Muscle layer of colon (tissue), 2 donors: Measurements from ENCODE around the gene EHMT1.
"Not testable (repeated sequence)": the region's sequence is repeated elsewhere in the genome, so short reads cannot be mapped to it uniquely, and the experiment has no call there.

Source experiments
- H3K27ac ChIP-seq: one replicate; pipeline ENCODE4 v1.7.0; 2013; ENCODE audit warnings: low read depth, mild to moderate bottlenecking, low read length, moderate library complexity
- H3K27me3 ChIP-seq, 2 donors: one replicate each; pipeline ENCODE4 v1.7.0; 2013; ENCODE audit warnings: low read length in 2 of 2, mild to moderate bottlenecking in 2 of 2; ENCODE audit not compliant: insufficient read depth in 2 of 2, control insufficient read depth in 1 of 2
- H3K36me3 ChIP-seq: one replicate; pipeline ENCODE4 v1.7.0; 2013; ENCODE audit warnings: mild to moderate bottlenecking, low read length; ENCODE audit not compliant: insufficient read depth
- H3K4me1 ChIP-seq: one replicate; pipeline ENCODE4 v1.7.0; 2013; ENCODE audit warnings: mild to moderate bottlenecking, low read length; ENCODE audit not compliant: insufficient read depth
- H3K4me3 ChIP-seq, 2 donors: one replicate each; pipeline ENCODE4 v1.7.0; 2013; ENCODE audit warnings: low read length in 2 of 2, low read depth in 1 of 2, mild to moderate bottlenecking in 1 of 2, moderate library complexity in 1 of 2
- H3K9ac ChIP-seq: one replicate; pipeline ENCODE4 v1.7.0; 2013; ENCODE audit warnings: low read length
- H3K9me3 ChIP-seq: one replicate; pipeline ENCODE4 v1.7.0; 2013; ENCODE audit warnings: mild to moderate bottlenecking, low read length
- donor health status: abdominal sarcoma.
- donor health status: Adenocarcinoma of cecum.

The EHMT1 gene

DNA sequence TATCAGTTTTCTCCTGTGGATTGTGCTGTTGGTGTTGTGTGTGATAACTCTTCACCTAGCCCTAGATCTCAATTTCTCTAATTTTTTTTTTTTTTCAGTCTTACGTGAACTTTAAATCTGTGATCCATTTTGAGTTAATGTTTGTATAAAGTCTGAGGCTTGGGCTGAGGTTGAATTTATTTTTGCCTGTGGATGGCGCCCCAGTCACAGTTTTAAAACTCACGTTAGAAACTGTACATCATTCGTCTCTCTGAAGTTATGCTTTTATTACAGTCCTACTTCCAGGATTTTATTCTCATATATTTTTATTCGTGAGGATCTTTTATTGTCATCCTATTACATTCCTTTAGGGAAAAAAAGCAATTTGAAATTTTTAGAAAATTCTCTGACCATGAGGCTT, 103.1 kb downstream of the EHMT1 start:
- Histone ChIP-seq H3K4me3 (no peak overlapping the region), H3K9ac (no peak overlapping the region), H3K4me1 (peaks cover 6% of the 10 kb centered on the region), H3K27me3 (no peaks in the 10 kb centered on the region), H3K36me3 (peaks cover 25% of the 10 kb centered on the region), H3K27ac (no peak overlapping the region), H3K9me3 (no peaks in the 10 kb centered on the region)

- H3K9ac ChIP-seq, result no peak overlapping the region
- peaks cover 20% of the 10 kb centered on the region for H3K36me3 ChIP-seq
- H3K4me1 ChIP-seq, result peaks cover 6% of the 10 kb centered on the region
- no peak overlapping the region for H3K27ac ChIP-seq
- H3K27me3 ChIP-seq, result no peaks in the 10 kb centered on the region
- H3K4me3 ChIP-seq, result no peak overlapping the region
- no peaks in the 10 kb centered on the region for H3K9me3 ChIP-seq
Observed at GRCh38 chr9:137722481-137722880, 103.7 kb downstream of the EHMT1 start.

DNA sequence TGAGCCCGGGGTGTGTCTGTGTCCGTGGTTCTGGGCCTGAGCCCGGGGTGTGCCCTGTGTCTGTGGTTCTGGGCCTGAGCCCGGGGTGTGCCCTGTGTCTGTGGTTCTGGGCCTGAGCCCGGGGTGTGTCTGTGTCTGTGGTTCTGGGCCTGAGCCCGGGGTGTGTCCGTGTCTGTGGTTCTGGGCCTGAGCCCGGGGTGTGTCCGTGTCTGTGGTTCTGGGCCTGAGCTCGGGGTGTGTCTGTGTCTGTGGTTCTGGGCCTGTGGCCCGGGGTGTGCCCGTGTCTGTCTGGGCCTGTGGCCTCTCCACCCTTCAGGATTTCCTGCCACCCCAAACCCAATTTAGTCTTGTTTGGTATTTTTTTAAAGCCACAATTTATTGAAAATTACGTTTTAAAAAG, 104.6 kb downstream of the EHMT1 start:
- H3K27me3 ChIP-seq, H3K4me1 ChIP-seq, H3K27ac ChIP-seq, H3K4me3 ChIP-seq, H3K9me3 ChIP-seq, H3K9ac ChIP-seq: not testable (repeated sequence)
- H3K36me3 ChIP-seq, result peaks cover 19% of the 10 kb centered on the region

DNA sequence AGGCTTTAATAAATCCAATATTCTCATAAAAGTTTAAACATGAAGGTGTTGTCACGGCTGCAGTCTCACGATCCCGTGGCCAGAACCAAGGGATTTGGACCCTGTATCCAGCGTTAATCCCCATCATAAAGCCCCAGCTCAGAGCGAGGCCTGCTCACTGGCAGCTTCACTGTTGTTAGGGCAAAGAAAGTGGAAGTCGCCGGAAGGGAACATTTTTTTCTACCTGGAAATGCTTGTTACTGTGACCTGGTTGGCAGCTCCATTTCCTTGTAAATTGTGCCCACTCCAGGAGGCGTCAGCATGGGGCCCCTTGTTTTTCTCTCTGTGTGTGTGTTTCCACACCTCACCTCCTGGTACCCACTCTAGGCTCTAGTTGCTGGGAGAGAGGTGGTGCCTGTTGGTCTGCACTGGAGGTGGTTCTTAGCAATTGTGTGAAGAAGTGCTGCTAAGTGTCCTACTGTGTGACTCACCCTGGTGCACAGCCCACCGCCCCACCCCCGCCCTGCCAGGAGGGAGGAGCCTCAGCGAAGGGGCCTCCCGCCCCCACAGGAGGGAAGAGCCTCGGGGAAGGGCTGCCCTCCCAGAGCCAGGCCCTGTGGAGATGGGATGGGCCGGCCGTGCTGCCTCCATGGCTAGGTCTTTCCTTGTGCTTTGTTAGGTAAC, 105.1 kb downstream of the EHMT1 start:
- Histone ChIP-seq H3K9ac (no peak overlapping the region), H3K4me3 (peak overlapping the region in 1 of 2 donors; percentile 13), H3K36me3 (peaks cover 23% of the 10 kb centered on the region), H3K4me1 (peaks cover 6% of the 10 kb centered on the region), H3K27me3 (no peaks in the 10 kb centered on the region), H3K27ac (no peak overlapping the region), H3K9me3 (no peaks in the 10 kb centered on the region)

DNA sequence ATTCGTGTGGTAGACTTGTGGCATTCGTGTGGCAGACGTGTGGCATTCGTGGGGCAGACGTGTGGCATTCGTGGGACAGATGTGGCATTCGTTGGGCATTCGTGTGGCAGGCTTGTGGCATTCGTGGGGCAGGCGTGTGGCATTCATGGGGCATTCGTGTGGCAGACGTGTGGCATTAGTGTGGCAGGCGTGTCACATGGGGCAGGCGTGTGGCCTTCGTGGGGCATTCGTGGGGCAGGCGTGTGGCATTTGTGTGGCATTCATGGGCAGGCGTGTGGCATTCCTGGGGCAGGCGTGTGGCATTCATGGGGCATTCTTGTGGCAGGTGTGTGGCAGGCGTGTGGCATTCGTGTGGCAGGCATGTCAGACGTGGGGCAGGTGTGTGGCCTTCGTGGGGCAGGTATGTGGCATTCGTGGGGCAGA, 106.0 kb downstream of the EHMT1 start:
- Histone ChIP-seq H3K4me1 (peaks cover 6% of the 10 kb centered on the region), H3K27me3 (no peaks in the 10 kb centered on the region), H3K9ac (no peak overlapping the region), H3K27ac (no peak overlapping the region), H3K36me3 (peaks cover 24% of the 10 kb centered on the region), H3K4me3 (no peak overlapping the region), H3K9me3 (no peaks in the 10 kb centered on the region)

DNA sequence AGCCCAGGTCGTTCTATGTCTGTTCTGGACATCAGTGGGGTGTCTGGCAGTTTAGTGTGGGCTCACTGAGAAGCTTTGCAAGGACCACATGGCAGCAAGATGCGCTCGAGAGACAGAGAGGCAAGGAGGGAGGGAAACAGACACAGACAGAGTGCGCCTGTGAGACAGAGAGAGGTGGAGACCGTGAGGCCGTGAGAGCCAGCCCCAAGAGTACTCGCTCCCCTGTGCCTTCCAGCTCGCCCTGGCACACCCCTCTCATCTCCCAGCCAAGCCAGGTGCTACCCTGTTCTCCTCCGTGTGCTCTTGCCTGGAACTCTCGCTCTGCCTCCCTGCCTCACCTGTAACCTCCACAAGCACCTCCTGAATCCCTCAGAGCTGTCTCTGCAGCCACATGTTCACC, 106.8 kb downstream of the EHMT1 start:
- H3K27me3 ChIP-seq, result no peaks in the 10 kb centered on the region
- no peak overlapping the region for H3K4me3 ChIP-seq
- no peak overlapping the region for H3K9ac ChIP-seq
- peaks cover 21% of the 10 kb centered on the region for H3K36me3 ChIP-seq
- H3K27ac ChIP-seq, result no peak overlapping the region
- H3K4me1 ChIP-seq, result peaks cover 6% of the 10 kb centered on the region
- no peaks in the 10 kb centered on the region for H3K9me3 ChIP-seq

- not testable (repeated sequence) for H3K27me3 ChIP-seq, H3K4me1 ChIP-seq, H3K4me3 ChIP-seq, H3K27ac ChIP-seq, H3K9ac ChIP-seq, H3K9me3 ChIP-seq
- H3K36me3 ChIP-seq, result peaks cover 17% of the 10 kb centered on the region
Observed at GRCh38 chr9:137726336-137726735, 107.5 kb downstream of the EHMT1 start.

DNA sequence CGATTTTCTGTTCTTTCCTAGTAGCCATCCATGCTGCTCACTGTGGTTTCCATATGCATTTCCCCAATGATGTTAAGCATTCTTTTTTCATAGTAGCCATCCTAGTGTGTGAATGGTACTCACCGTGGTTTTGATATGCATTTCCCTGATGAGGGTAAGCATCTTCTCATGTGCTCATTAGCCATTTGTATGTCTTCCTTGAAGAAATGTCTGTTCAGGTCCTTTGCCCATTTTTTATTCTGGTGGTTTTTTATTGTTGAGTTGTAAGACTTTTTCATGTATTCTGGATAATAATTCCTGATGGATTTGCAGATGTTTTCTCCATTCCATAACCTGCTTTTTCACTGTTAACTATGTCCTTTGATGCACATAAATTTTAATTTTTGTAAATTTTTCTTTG, 108.0 kb downstream of the EHMT1 start:
- H3K4me3 ChIP-seq, result no peak overlapping the region
- peaks cover 17% of the 10 kb centered on the region for H3K36me3 ChIP-seq
- H3K9me3 ChIP-seq, result no peaks in the 10 kb centered on the region
- no peak overlapping the region for H3K27ac ChIP-seq
- peaks cover 6% of the 10 kb centered on the region for H3K4me1 ChIP-seq
- no peak overlapping the region for H3K9ac ChIP-seq
- H3K27me3 ChIP-seq, result no peaks in the 10 kb centered on the region

DNA sequence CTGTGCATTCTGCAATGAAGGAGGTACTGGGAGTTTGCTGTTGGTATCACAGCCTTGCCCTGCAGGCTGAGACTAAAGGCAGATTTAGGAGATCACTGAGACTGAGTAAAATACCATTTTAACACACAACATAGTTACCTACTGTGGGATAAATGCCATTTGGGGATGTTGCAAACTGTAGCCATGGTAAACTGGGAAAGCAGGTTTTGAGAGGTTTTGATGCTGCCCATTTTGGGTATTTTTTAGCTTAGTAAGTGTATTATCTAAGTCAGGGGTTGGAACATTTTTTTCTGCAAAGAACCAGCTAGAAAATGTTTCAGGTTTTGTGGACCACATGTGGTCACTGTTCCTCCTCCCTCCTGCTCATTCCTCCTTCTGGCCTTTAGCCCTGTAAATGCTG, 108.9 kb downstream of the EHMT1 start:
- Histone ChIP-seq H3K9me3 (no peaks in the 10 kb centered on the region), H3K4me1 (peaks cover 6% of the 10 kb centered on the region), H3K27me3 (no peaks in the 10 kb centered on the region), H3K36me3 (peaks cover 17% of the 10 kb centered on the region), H3K4me3 (no peak overlapping the region), H3K27ac (no peak overlapping the region), H3K9ac (no peak overlapping the region)

GRCh38 chr9:137728444-137729311, 109.9 kb downstream of the EHMT1 start:
- peaks cover 17% of the 10 kb centered on the region for H3K36me3 ChIP-seq
- peaks cover 6% of the 10 kb centered on the region for H3K4me1 ChIP-seq
- no peaks in the 10 kb centered on the region for H3K9me3 ChIP-seq
- no peak overlapping the region for H3K4me3 ChIP-seq
- no peaks in the 10 kb centered on the region for H3K27me3 ChIP-seq
- H3K27ac ChIP-seq, result no peak overlapping the region
- no peak overlapping the region for H3K9ac ChIP-seq

DNA sequence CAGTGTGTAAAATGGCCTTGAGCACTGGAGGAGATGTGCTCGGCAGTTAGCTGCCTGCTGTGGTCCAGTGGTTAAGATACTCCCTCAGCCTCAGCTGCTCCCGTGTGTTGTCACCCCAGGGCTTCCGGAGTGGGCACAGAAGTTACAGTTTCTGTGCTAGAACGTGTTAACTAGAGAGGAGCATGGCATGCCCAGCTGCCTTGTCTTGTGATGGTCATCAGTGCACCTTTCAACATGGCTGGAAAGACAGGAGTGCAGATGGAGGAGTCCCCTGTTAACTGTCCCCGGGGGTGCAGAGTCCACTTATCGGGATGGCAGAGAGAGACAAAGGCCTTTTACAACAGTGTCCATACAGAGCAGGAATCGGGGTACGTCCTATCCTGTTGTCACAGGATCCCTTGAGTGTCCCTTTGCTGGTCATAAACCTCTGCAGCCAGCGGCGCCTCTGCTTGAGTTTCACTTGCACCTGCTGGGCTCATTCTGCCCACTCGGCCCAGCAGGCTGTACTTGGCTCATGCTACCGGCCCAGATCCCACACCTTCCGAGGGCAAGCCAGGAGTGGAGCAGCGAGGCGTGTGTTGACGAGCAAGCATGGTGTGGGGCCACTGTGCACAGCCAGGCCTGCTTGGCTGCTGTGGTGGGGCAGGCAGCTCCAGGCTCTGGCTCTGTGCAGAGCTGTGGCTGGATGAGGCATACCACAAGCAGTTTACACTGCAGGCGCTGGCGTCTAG, 112.6 kb downstream of the EHMT1 start:
- H3K9ac ChIP-seq, result no peak overlapping the region
- no peaks in the 10 kb centered on the region for H3K4me1 ChIP-seq
- no peak overlapping the region for H3K4me3 ChIP-seq
- H3K9me3 ChIP-seq, result no peaks in the 10 kb centered on the region
- H3K27ac ChIP-seq, result no peak overlapping the region
- no peaks in the 10 kb centered on the region for H3K27me3 ChIP-seq
- peaks cover 17% of the 10 kb centered on the region for H3K36me3 ChIP-seq
